K562 (cell line): ENCODE measurements around the gene MAP3K2. TPM values are rescaled to one million over a fixed set of nuclear protein-coding genes. Genes with fewer than 3 reads are reported as not detected.
A peak's percentile ranks its signal among the peaks of the same experiment; 100 is the strongest.

ENCODE experiments used
- CC2D1A ChIP-seq: fragments of 450-650 bp; IDR thresholded peaks from 2 replicates; pipeline ENCODE4 v1.6.1; 2017; ENCODE audit warnings: mild to moderate bottlenecking
- CTBP1 ChIP-seq: fragments of 450-650 bp; IDR thresholded peaks from 2 replicates; pipeline ENCODE4 v1.6.1; 2016; ENCODE audit warnings: borderline replicate concordance
- GABPB2 ChIP-seq: fragments of 250-450 bp; sonication (Bioruptor Pico); conservative IDR thresholded peaks from 2 replicates; pipeline ENCODE4 v1.5.1; 2021; ENCODE audit warnings: mild to moderate bottlenecking
- HDAC2 ChIP-seq: fragments of 450-650 bp; IDR thresholded peaks from 2 replicates; pipeline ENCODE4 v1.6.1; 2016; ENCODE audit warnings: mild to moderate bottlenecking
- MITF ChIP-seq: IDR thresholded peaks from 2 replicates; pipeline ENCODE4 v1.6.1; 2014; ENCODE audit warnings: antibody characterized with exemption
- NFYB ChIP-seq: IDR thresholded peaks from 2 replicates; pipeline ENCODE4 v1.6.1; 2011; ENCODE audit warnings: mild to moderate bottlenecking, moderate library complexity; ENCODE audit not compliant: insufficient read length; ENCODE audit errors: extremely low read depth
- NR2C2 ChIP-seq, 2 experiments: fragments of 200-800 bp in 1 of 2; sonication (Bioruptor generic) in 1 of 2; sonication (generic) in 1 of 2; formaldehyde crosslinking in 1 of 2; IDR thresholded peaks; 2 replicates each; pipeline versions ENCODE4 v1.6.1 to v1.8.0; 2016 to 2022; ENCODE audit warnings: mild to moderate bottlenecking in 1 of 2, missing compliant biosample characterization in 1 of 2, missing genetic modification characterization in 1 of 2, missing genetic modification reagents in 1 of 2
- POLR2AphosphoS2 ChIP-seq: IDR thresholded peaks from 2 replicates; pipeline ENCODE4 v1.6.1; 2012; ENCODE audit warnings: low read length, improper control_type of control experiment
- POLR2B ChIP-seq: fragments of 450-650 bp; IDR thresholded peaks from 2 replicates; pipeline ENCODE4 v1.6.1; 2018; ENCODE audit warnings: low read depth; ENCODE audit not compliant: partially characterized antibody
- PTBP1 ChIP-seq: fragments of 200-400 bp; formaldehyde crosslinking; IDR thresholded peaks from 2 replicates; pipeline ENCODE4 v1.6.1; 2017; ENCODE audit warnings: low read depth, low read length
- TAF9B ChIP-seq: fragments of 450-650 bp; IDR thresholded peaks from 2 replicates; pipeline ENCODE4 v1.6.1; 2018; ENCODE audit warnings: mild to moderate bottlenecking; ENCODE audit not compliant: partially characterized antibody
- TCF7 ChIP-seq: sonication (generic); IDR thresholded peaks from 2 replicates; pipeline ENCODE4 v1.6.1; 2016; ENCODE audit warnings: antibody characterized with exemption, borderline replicate concordance
- ZFPM2 ChIP-seq: fragments of 250-450 bp; sonication (Bioruptor Pico); IDR thresholded peaks from 2 replicates; pipeline ENCODE4 v1.5.1; 2022; ENCODE audit warnings: mild to moderate bottlenecking
- ZHX1 ChIP-seq: fragments of 150-350 bp; conservative IDR thresholded peaks from 2 replicates; pipeline ENCODE4 v1.6.1; 2014; ENCODE audit warnings: low read length
- ZNF232 ChIP-seq: sonication (generic); formaldehyde crosslinking; IDR thresholded peaks from 2 replicates; pipeline ENCODE4 v1.8.0; 2022; ENCODE audit warnings: mild to moderate bottlenecking, missing genetic modification reagents
- ZNF316 ChIP-seq: fragments of 450-650 bp; IDR thresholded peaks from 2 replicates; pipeline ENCODE4 v1.6.1; 2016
- ZNF354B ChIP-seq: fragments of 250-450 bp; sonication (Bioruptor Pico); IDR thresholded peaks from 2 replicates; pipeline ENCODE4 v1.4.0; 2020
- ZNF584 ChIP-seq: fragments of 200-800 bp; sonication (Bioruptor generic); IDR thresholded peaks from 2 replicates; pipeline ENCODE4 v1.6.1; 2016; ENCODE audit warnings: low read depth, mild to moderate bottlenecking, missing genetic modification characterization, missing compliant biosample characterization
- polyA plus RNA-seq, 8 experiments: library from polyadenylated mRNA; depleted of rRNA in 4 of 8; stranded (reverse) in 5 of 8; unstranded in 3 of 8; fragments of >200 nt; fragmentation: Nextera tagmentation in 2 of 8; fragmentation: Illumina TruSeq in 1 of 8; extraction: Ambion mirVana in 2 of 8; extraction: Trizol in 1 of 8; gene quantifications; 2 replicates each; pipeline versions ENCODE4 v1.2.1 to v1.2.3, GENCODE V29; 2011 to 2014; ENCODE audit warnings: inconsistent platforms in 1 of 8, missing spikeins in 1 of 8
- total RNA-seq, 7 experiments: library from RNA; depleted of rRNA in 6 of 7; stranded (reverse); fragments of >200 nt in 6 of 7; fragmentation: Illumina TruSeq in 2 of 7; extraction: Trizol in 2 of 7; gene quantifications; 2 replicates each; pipeline versions ENCODE4 v1.2.1 to v1.2.3, GENCODE V29; 2011 to 2021; ENCODE audit warnings: low replicate concordance in 1 of 7

The MAP3K2 gene
- total and polyA plus RNA-seq, 9 of the 15 experiments (the other 6 are each of a cell fraction or from before 2014, with no cell fraction given), result 1.2 to 14.2 (median 5.7) TPM

- TF ChIP-seq PTBP1 (no peak), TAF9B (peak; percentile 46), GABPB2 (no peak), ZNF232 (no peak), POLR2AphosphoS2 (no peak), MITF (no peak), TCF7 (0 out of 2 replicates have a peak, but pooled peaks have one; percentile 11), NFYB (no peak), ZHX1 (no peak), CTBP1 (peak; percentile 91), ZFPM2 (CRISPR knock-in tag) (no peak), NR2C2 (CRISPR knock-in tag; IDR thresholded peaks at IDR 0.05) (no peak), NR2C2 (tag; IDR thresholded peaks at IDR 0.05) (peak; percentile 68; the same call in 1 of the 2 replicates), POLR2B (peak; percentile 68), HDAC2 (no peak), ZNF354B (CRISPR knock-in tag) (no peak), ZNF584 (CRISPR knock-in tag) (no peak), CC2D1A (0 out of 2 replicates have a peak, but pooled peaks have one; percentile 49), ZNF316 (peak; percentile 15; the same call in 1 of the 2 replicates)
Observed at GRCh38 chr2:127387655-127388422, at the start of gene MAP3K2 (continued).
